Chondrocyte (in vitro differentiated cells): ENCODE results near the gene RIMBP2. TPM values are rescaled to one million over a fixed set of nuclear protein-coding genes. Genes with fewer than 3 reads are reported as not detected.

Experiments
- DNase-seq: peaks from one replicate; pipeline ENCODE4 v3.0.0; 2021; ENCODE audit warnings: mixed read lengths, low spot score
- H3K27ac Mint-ChIP-seq: one replicate; pipeline ENCODE4 v1.8.0; 2021; ENCODE audit warnings: mild to moderate bottlenecking, moderate library complexity, mixed read lengths; ENCODE audit not compliant: unreplicated experiment
- H3K27me3 Mint-ChIP-seq: 2 replicates; pipeline ENCODE4 v1.8.0; 2021; ENCODE audit warnings: low read depth, mixed read lengths
- H3K36me3 Mint-ChIP-seq: 2 replicates; pipeline ENCODE4 v1.8.0; 2021; ENCODE audit warnings: low read depth, mixed read lengths
- H3K4me1 Mint-ChIP-seq: 2 replicates; pipeline ENCODE4 v1.8.0; 2021; ENCODE audit warnings: low read depth, mild to moderate bottlenecking, mixed read lengths
- H3K4me3 Mint-ChIP-seq: one replicate; pipeline ENCODE4 v1.8.0; 2021; ENCODE audit warnings: mild to moderate bottlenecking, moderate library complexity, mixed read lengths; ENCODE audit not compliant: unreplicated experiment
- H3K9me3 Mint-ChIP-seq: 2 replicates; pipeline ENCODE4 v1.8.0; 2021; ENCODE audit warnings: low read depth, mixed read lengths
- CTCF ChIP-seq: fragments of 200-600 bp; sonication (generic); IDR thresholded peaks from 2 replicates; pipeline ENCODE4 v1.5.0; 2021; ENCODE audit warnings: antibody characterized with exemption, mild to moderate bottlenecking, moderate library complexity
- total RNA-seq: library from RNA; stranded (reverse); gene quantifications from 3 replicates; pipeline ENCODE4 v1.2.1, GENCODE V29; 2021

Gene RIMBP2
- total RNA-seq, 1 donor from 2014 or later, result 0.30 TPM

DNA sequence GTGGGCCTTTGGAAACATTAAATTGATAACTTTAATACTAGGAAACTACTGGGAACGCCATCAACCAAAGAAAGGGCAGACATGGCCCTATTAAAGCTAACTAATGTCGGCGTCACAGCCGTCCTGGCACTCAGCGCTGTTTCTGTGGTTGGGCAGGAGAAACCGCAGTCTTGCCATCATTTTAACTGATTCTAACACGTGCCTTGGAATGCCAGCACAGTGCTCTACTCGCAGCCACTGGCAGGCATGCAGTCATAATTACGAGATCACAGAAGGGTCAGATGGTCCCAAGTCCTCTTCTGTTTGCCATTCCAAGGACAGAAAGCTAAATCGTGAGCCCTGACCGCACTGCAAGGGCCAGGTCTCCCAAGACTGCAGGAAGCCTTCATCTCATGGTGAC is 75.2 kb downstream of the RIMBP2 start:
- no peak for DNase-seq
- Mint-ChIP-seq H3K27ac (no peak overlapping the region), H3K27me3 (no peaks in the 10 kb centered on the region), H3K9me3 (no peaks in the 10 kb centered on the region), H3K4me1 (no peaks in the 10 kb centered on the region), H3K36me3 (no peaks in the 10 kb centered on the region), H3K4me3 (no peak overlapping the region)
- no peak for TF ChIP-seq CTCF

DNA sequence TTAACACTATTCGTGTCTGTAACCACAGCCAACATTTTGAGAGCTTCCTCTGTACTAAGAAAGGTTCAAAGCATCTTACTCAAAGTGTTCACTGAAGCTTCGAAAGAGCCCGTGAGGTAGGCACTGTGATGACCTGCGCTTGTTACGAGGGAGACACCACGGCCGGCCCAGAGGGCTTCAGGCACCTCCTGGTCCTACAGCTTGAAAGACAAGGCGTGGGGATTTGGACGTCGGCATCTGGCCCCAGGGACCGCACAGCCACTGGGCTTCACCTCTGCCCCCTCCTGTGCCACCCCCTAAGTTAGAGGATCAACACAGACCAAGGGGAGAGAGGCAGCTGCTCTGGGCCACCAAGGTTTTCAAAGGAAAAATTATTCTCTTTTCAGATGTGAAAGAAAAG is 75.6 kb downstream of the RIMBP2 start:
- no peak for DNase-seq
- Mint-ChIP-seq H3K27me3 (no peaks in the 10 kb centered on the region), H3K4me3 (no peak overlapping the region), H3K27ac (no peak overlapping the region), H3K36me3 (no peaks in the 10 kb centered on the region), H3K9me3 (no peaks in the 10 kb centered on the region), H3K4me1 (no peaks in the 10 kb centered on the region)
- no peak for TF ChIP-seq CTCF

DNA sequence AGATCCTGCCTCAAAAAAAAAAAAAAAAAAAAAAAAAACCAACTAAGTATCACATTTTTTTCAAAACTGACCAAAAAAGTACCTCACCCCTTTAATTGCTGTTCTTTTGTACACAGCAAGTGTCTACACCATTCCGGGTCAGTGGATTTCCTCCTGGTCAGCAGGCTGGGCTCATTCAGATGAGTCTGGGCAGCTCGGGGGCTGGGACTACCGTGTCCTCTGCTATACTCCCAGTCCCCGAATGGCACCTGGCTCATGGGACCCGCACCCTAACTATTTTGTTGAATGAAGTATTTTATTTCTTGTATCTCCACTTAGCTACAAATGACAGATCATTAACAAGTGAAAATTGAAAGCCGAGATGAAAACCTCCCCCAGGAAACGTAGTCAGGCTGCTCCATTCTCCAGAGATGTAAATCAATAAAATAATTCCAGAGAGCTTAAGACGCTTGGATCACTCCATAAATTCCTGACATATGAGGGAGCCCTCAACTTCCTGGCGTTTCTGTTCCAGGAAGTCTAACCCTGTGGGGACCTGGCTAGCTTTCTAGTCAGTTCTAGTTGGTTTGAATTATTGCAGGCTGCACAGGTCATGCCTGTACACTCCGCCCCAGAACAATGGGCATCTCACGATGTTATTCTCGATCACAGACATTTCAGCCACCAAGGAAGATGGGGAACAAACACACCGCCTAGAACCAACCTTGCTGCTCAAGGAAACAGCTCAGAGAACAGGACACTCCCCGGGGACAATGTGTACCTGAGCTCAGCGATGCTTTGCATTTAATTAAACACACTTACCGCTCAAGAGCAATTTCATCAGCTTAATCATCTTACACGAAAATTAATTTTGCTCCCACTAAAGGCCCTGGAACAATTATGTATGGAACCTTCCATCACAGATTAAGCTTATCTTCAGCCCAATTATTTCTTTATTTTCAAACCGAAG is 76.3 kb downstream of the RIMBP2 start:
- H3K4me3 Mint-ChIP-seq, result no peak overlapping the region
- H3K36me3 Mint-ChIP-seq, result no peaks in the 10 kb centered on the region
- H3K9me3 Mint-ChIP-seq, result no peaks in the 10 kb centered on the region
- no peak overlapping the region for H3K27ac Mint-ChIP-seq
- H3K27me3 Mint-ChIP-seq, result peaks cover 2% of the 10 kb centered on the region
- no peak for TF ChIP-seq CTCF
- no peak for DNase-seq
- no peaks in the 10 kb centered on the region for H3K4me1 Mint-ChIP-seq

DNA sequence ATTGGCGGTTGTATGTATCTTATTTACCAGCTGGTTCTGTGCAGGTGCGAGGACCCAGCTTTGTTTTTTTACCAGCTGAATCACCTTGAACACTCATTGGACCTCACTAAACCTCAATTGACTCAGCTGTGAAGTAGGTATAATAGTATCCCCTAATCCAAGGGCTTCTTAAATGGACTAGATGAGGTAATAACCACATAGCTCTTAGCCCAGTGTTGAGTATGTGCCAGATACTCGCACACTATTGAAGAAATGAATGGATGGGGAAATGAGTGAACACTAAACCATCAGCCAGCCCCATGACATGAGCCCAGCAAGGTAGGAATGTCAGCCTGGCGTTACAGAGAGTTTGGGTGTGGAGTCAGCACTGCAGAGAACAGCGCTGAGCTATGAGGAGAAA is 79.7 kb downstream of the RIMBP2 start:
- TF ChIP-seq CTCF, result no peak
- H3K9me3 Mint-ChIP-seq, result no peaks in the 10 kb centered on the region
- no peaks in the 10 kb centered on the region for H3K4me1 Mint-ChIP-seq

DNA sequence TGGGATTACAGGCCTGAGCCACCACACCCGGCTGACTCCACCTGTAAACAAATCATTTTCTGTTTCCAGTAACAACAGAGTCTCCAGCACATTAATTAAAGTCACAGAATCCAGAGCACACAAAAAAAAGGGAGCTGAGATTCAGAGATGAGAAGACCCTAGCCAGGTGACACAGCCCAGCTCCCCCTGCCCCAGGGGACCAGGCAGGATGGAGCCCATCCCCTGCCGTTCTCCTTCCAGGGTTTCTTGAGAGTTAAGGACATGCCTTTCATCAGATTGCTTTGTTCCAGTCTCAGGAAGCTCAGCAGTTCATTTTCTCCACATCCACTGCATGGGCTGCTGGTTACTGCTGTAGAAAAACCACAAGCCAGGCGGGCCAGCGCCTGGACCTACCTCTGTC is 81.2 kb downstream of the RIMBP2 start:
- no peak overlapping the region for H3K4me3 Mint-ChIP-seq
- TF ChIP-seq CTCF, result no peak
- H3K9me3 Mint-ChIP-seq, result peaks cover 5% of the 10 kb centered on the region
- peaks cover 14% of the 10 kb centered on the region for H3K27me3 Mint-ChIP-seq
- H3K4me1 Mint-ChIP-seq, result no peaks in the 10 kb centered on the region
- H3K27ac Mint-ChIP-seq, result no peak overlapping the region
- peak; percentile 13 for DNase-seq
- H3K36me3 Mint-ChIP-seq, result no peaks in the 10 kb centered on the region

More for the DNA sequence above, 79.7 kb downstream of the RIMBP2 start:
- Mint-ChIP-seq H3K36me3 (no peaks in the 10 kb centered on the region), H3K27ac (no peak overlapping the region), H3K27me3 (peaks cover 13% of the 10 kb centered on the region), H3K4me3 (no peak overlapping the region)
- DNase-seq, result no peak
